Measurements from ENCODE around the gene ZC3H7A.
"Not testable (repeated sequence)": the region's sequence is repeated elsewhere in the genome, so short reads cannot be mapped to it uniquely, and the experiment has no call there.

The ZC3H7A gene

GRCh38 chr16:11797166-11797956, at the start of gene ZC3H7A:
ZC3H7A (minus strand) TSS chr16:11797258; CDS start chr16:11782354, 14,904 bp downstream.
- peak; percentile 96 for DNase-seq

- no peak for DNase-seq
These were observed 47.4 kb upstream of the ZC3H7A start for GRCh38 chr16:11844499-11844898.

- DNase-seq: no peak
These were observed 46.8 kb upstream of the ZC3H7A start for GRCh38 chr16:11843861-11844260.

GRCh38 chr16:11843206-11843605, 46.1 kb upstream of the ZC3H7A start:
- DNase-seq: no peak

GRCh38 chr16:11841026-11841425, 44.0 kb upstream of the ZC3H7A start:
- DNase-seq: no peak

GRCh38 chr16:11836650-11837244, 39.7 kb upstream of the ZC3H7A start:
- DNase-seq: no peak

GRCh38 chr16:11835891-11836649, 39.0 kb upstream of the ZC3H7A start:
- no peak for DNase-seq

- DNase-seq: no peak
These were observed 38.3 kb upstream of the ZC3H7A start for GRCh38 chr16:11835309-11835708.

- DNase-seq: no peak
These were observed 37.1 kb upstream of the ZC3H7A start for GRCh38 chr16:11833951-11834695.

GRCh38 chr16:11828696-11829095, 31.6 kb upstream of the ZC3H7A start:
- no peak for DNase-seq

- not testable (repeated sequence) for DNase-seq
These were observed 28.6 kb upstream of the ZC3H7A start for GRCh38 chr16:11825520-11826165.

- DNase-seq: no peak
These were observed 27.3 kb upstream of the ZC3H7A start for GRCh38 chr16:11824362-11824761.

- DNase-seq: not testable (repeated sequence)
These were observed 26.6 kb upstream of the ZC3H7A start for GRCh38 chr16:11823645-11824044.

- DNase-seq: no peak
These were observed 22.7 kb upstream of the ZC3H7A start for GRCh38 chr16:11819798-11820197.

- not testable (repeated sequence) for DNase-seq
These were observed 21.9 kb upstream of the ZC3H7A start for GRCh38 chr16:11818970-11819369.

- no peak for DNase-seq
These were observed 19.1 kb upstream of the ZC3H7A start for GRCh38 chr16:11816123-11816522.

- not testable (repeated sequence) for DNase-seq
These were observed 17.7 kb upstream of the ZC3H7A start for GRCh38 chr16:11814800-11815199.

- no peak for DNase-seq
These were observed 9.7 kb upstream of the ZC3H7A start for GRCh38 chr16:11806721-11807120.

- no peak for DNase-seq
These were observed 8.5 kb upstream of the ZC3H7A start for GRCh38 chr16:11805556-11805955.

- DNase-seq: no peak
These were observed 4.5 kb upstream of the ZC3H7A start for GRCh38 chr16:11801481-11802021.

GRCh38 chr16:11800382-11800718, 3.3 kb upstream of the ZC3H7A start:
- no peak for DNase-seq

All from NCI-H1105 (cell line).